OCI-LY7 (cell line): ENCODE results near the gene MYL5.

Source experiments
- CTCF ChIP-seq: fragments of 200-600 bp; sonication (generic); conservative IDR thresholded peaks from 2 replicates; pipeline ENCODE4 v1.5.1; 2014; ENCODE audit warnings: mild to moderate bottlenecking, antibody characterized with exemption, low read length, moderate library complexity, mixed read lengths
- EZH2phosphoT487 ChIP-seq: fragments of 200-600 bp; sonication (generic); IDR thresholded peaks from 2 replicates; pipeline ENCODE4 v1.6.1; 2018; ENCODE audit warnings: low read depth, borderline replicate concordance, mild to moderate bottlenecking, mixed run types, antibody characterized with exemption, low read length, moderate library complexity, mixed read lengths

GRCh38 chr4:725391-726234 is 51.3 kb downstream of the MYL5 start:
- TF ChIP-seq CTCF: no peak
- no peak for TF ChIP-seq EZH2phosphoT487
